WTC11 (cell line): ENCODE data around the gene UNC13D. TPM values are rescaled to one million over a fixed set of nuclear protein-coding genes. Genes with fewer than 3 reads are reported as not detected.

Experiments
- ATAC-seq: fragments of 200-7000 bp; cut with Tn5 transposase; 2 replicates; pipeline ENCODE4 v1.10.0; 2021; ENCODE audit warnings: mild to moderate bottlenecking, moderate library complexity
- CTCF ChIA-PET: fragments of 300-600 bp; sonication (Branson Sonifier 250); formaldehyde crosslinking; loops from one replicate; lab custom pipeline; 2021; ENCODE audit warnings: antibody characterized with exemption; lab: Charles Lee
- POLR2A ChIA-PET: fragments of 350-600 bp; sonication (Branson Sonifier 250); formaldehyde crosslinking; loops from one replicate; lab custom pipeline; 2021; ENCODE audit warnings: antibody characterized with exemption; lab: Charles Lee
- DNase-seq: peaks from one replicate; pipeline ENCODE4 v3.0.0; 2021; ENCODE audit warnings: low spot score
- H3K27ac Mint-ChIP-seq: 2 replicates; pipeline ENCODE4 v1.8.0; 2021; ENCODE audit warnings: mixed read lengths
- H3K27me3 Mint-ChIP-seq: 2 replicates; pipeline ENCODE4 v1.8.0; 2021; ENCODE audit warnings: low read depth, mild to moderate bottlenecking, moderate library complexity, mixed read lengths
- H3K36me3 Mint-ChIP-seq: 2 replicates; pipeline ENCODE4 v1.8.0; 2021; ENCODE audit warnings: mixed read lengths
- H3K4me1 Mint-ChIP-seq: 2 replicates; pipeline ENCODE4 v1.8.0; 2022; ENCODE audit warnings: mixed read lengths
- H3K4me3 Mint-ChIP-seq: 2 replicates; pipeline ENCODE4 v1.8.0; 2021; ENCODE audit warnings: mild to moderate bottlenecking, moderate library complexity, mixed read lengths
- H3K9me3 Mint-ChIP-seq: 2 replicates; pipeline ENCODE4 v1.8.0; 2021; ENCODE audit warnings: mixed read lengths
- ATF3 ChIP-seq: sonication (generic); formaldehyde crosslinking; conservative IDR thresholded peaks from 2 replicates; pipeline ENCODE4 v1.8.1; 2022; ENCODE audit warnings: mild to moderate bottlenecking, missing genetic modification reagents
- ATF6 ChIP-seq: sonication (generic); formaldehyde crosslinking; IDR thresholded peaks from 2 replicates; pipeline ENCODE4 v1.8.1; 2023; ENCODE audit warnings: mild to moderate bottlenecking, missing genetic modification reagents
- CBFB ChIP-seq: sonication (generic); formaldehyde crosslinking; IDR thresholded peaks from 2 replicates; pipeline ENCODE4 v1.8.1; 2022; ENCODE audit warnings: mild to moderate bottlenecking, low read depth, missing genetic modification reagents
- CREM ChIP-seq: sonication (generic); formaldehyde crosslinking; IDR thresholded peaks from 2 replicates; pipeline ENCODE4 v1.8.1; 2022; ENCODE audit warnings: mild to moderate bottlenecking, missing genetic modification reagents, moderate library complexity
- E2F4 ChIP-seq: sonication (generic); formaldehyde crosslinking; IDR thresholded peaks from 2 replicates; pipeline ENCODE4 v1.8.1; 2022; ENCODE audit warnings: low read depth, mild to moderate bottlenecking, moderate library complexity, missing genetic modification reagents, borderline replicate concordance
- EMX1 ChIP-seq: fragments of 250-450 bp; sonication (Bioruptor Pico); IDR thresholded peaks from 2 replicates; pipeline ENCODE4 v1.8.0; 2021; ENCODE audit warnings: mild to moderate bottlenecking
- FOXP1 ChIP-seq: sonication (generic); formaldehyde crosslinking; IDR thresholded peaks from 2 replicates; pipeline ENCODE4 v1.8.0; 2022; ENCODE audit warnings: missing genetic modification reagents, mild to moderate bottlenecking, moderate library complexity, borderline replicate concordance
- FOXP4 ChIP-seq: sonication (generic); formaldehyde crosslinking; IDR thresholded peaks from 2 replicates; pipeline ENCODE4 v1.8.0; 2022; ENCODE audit warnings: mild to moderate bottlenecking, missing genetic modification reagents
- HMGA2 ChIP-seq: fragments of 250-450 bp; sonication (Bioruptor Pico); IDR thresholded peaks from 2 replicates; pipeline ENCODE4 v1.4.0; 2021; ENCODE audit warnings: mild to moderate bottlenecking, moderate library complexity
- KAT7 ChIP-seq: sonication (generic); formaldehyde crosslinking; IDR thresholded peaks from 2 replicates; pipeline ENCODE4 v1.8.1; 2023; ENCODE audit warnings: missing genetic modification reagents, mild to moderate bottlenecking, borderline replicate concordance
- MAX ChIP-seq: sonication (generic); formaldehyde crosslinking; IDR thresholded peaks from 2 replicates; pipeline ENCODE4 v1.8.0; 2022; ENCODE audit warnings: mild to moderate bottlenecking, missing genetic modification reagents
- NFATC4 ChIP-seq: fragments of 250-450 bp; sonication (Bioruptor Pico); IDR thresholded peaks from 2 replicates; pipeline ENCODE4 v1.9.0; 2021; ENCODE audit warnings: mild to moderate bottlenecking
- RORB ChIP-seq: fragments of 250-450 bp; sonication (Bioruptor Pico); IDR thresholded peaks from 2 replicates; pipeline ENCODE4 v1.9.0; 2021; ENCODE audit warnings: mild to moderate bottlenecking
- SP1 ChIP-seq: sonication (generic); formaldehyde crosslinking; conservative IDR thresholded peaks from 2 replicates; pipeline ENCODE4 v1.8.1; 2022; ENCODE audit warnings: missing genetic modification reagents
- TEAD1 ChIP-seq: sonication (generic); formaldehyde crosslinking; IDR thresholded peaks from 2 replicates; pipeline ENCODE4 v1.8.0; 2022; ENCODE audit warnings: mild to moderate bottlenecking, missing genetic modification reagents
- ZBTB43 ChIP-seq: sonication (generic); formaldehyde crosslinking; IDR thresholded peaks from 2 replicates; pipeline ENCODE4 v1.8.1; 2023; ENCODE audit warnings: mild to moderate bottlenecking, missing genetic modification reagents
- ZNF121 ChIP-seq: sonication (generic); formaldehyde crosslinking; IDR thresholded peaks from 2 replicates; pipeline ENCODE4 v1.8.0; 2023; ENCODE audit warnings: missing genetic modification reagents
- ZNF138 ChIP-seq: sonication (generic); formaldehyde crosslinking; conservative IDR thresholded peaks from 2 replicates; pipeline ENCODE4 v1.8.1; 2022; ENCODE audit warnings: mild to moderate bottlenecking, moderate library complexity, missing genetic modification reagents
- ZNF281 ChIP-seq: sonication (generic); formaldehyde crosslinking; IDR thresholded peaks from 2 replicates; pipeline ENCODE4 v1.8.0; 2023; ENCODE audit warnings: mild to moderate bottlenecking, missing genetic modification reagents
- ZNF396 ChIP-seq: fragments of 250-450 bp; sonication (Bioruptor Pico); IDR thresholded peaks from 2 replicates; pipeline ENCODE4 v1.8.0; 2021; ENCODE audit warnings: mild to moderate bottlenecking, moderate library complexity, borderline replicate concordance
- ZNF425 ChIP-seq: fragments of 250-450 bp; sonication (Bioruptor Pico); conservative IDR thresholded peaks from 2 replicates; pipeline ENCODE4 v1.9.0; 2021; ENCODE audit warnings: mild to moderate bottlenecking
- ZNF512 ChIP-seq: sonication (generic); formaldehyde crosslinking; IDR thresholded peaks from 2 replicates; pipeline ENCODE4 v1.8.1; 2022; ENCODE audit warnings: missing genetic modification reagents, borderline replicate concordance
- total RNA-seq: library from RNA; stranded (reverse); gene quantifications from 3 replicates; pipeline ENCODE4 v1.2.3, GENCODE V29; 2021

Gene UNC13D
- total RNA-seq, 1 experiment from 2014 or later: 13.1 TPM

GRCh38 chr17:75784473-75785015 lies 59.7 kb downstream of the UNC13D start, which contains the start of gene UNK:
Gene UNK, plus strand, starts transcription at chr17:75784806. Its CDS starts 75 bp downstream, at chr17:75784881.
- Mint-ChIP-seq H3K36me3 (peaks cover 6% of the 10 kb centered on the region), H3K27ac (peak within 1 kb of the TSS; percentile 100), H3K27me3 (peaks cover 3% of the 10 kb centered on the region), H3K4me3 (peak within 1 kb of the TSS; percentile 95), H3K9me3 (no peaks in the 10 kb centered on the region), H3K4me1 (peaks cover 34% of the 10 kb centered on the region)
- CTCF ChIA-PET: interaction anchor here (1.0 to 2.3 kb wide), 8 partner anchors 19 to 259 kb away, joined by 3 to 27 read pairs (median 10); partner anchors contain the start of genes GALK1, LLGL2 and WBP2
- DNase-seq (peak; percentile 97), ATAC-seq (peak; percentile 77)
- POLR2A ChIA-PET: interaction anchor here (0.6 to 2.2 kb wide), 10 partner anchors 8 to 71 kb away, joined by 3 to 13 read pairs (median 4); partner anchors contain the start of gene WBP2
- TF ChIP-seq MAX (CRISPR knock-in tag): no peak
- no peak for TF ChIP-seq ZNF396 (CRISPR knock-in tag)
- no peak for TF ChIP-seq ATF3 (CRISPR knock-in tag)
- no peak for TF ChIP-seq EMX1
- TF ChIP-seq CREM: no peak; the same call in 1 of the 2 replicates
- no peak for TF ChIP-seq CBFB (CRISPR knock-in tag)
- peak; percentile 40; the same call in 1 of the 2 replicates for TF ChIP-seq SP1 (CRISPR knock-in tag)
- no peak for TF ChIP-seq FOXP4 (CRISPR knock-in tag)
- TF ChIP-seq ZNF138 (CRISPR knock-in tag): no peak
- no peak for TF ChIP-seq ZNF121
- TF ChIP-seq ZNF425 (CRISPR knock-in tag): no peak
- no peak for TF ChIP-seq ATF6 (CRISPR knock-in tag)
- no peak for TF ChIP-seq E2F4
- TF ChIP-seq FOXP1 (CRISPR knock-in tag): no peak
- TF ChIP-seq ZNF512 (CRISPR knock-in tag): no peak
- peak; percentile 17; the same call in 1 of the 2 replicates for TF ChIP-seq TEAD1 (CRISPR knock-in tag)
- TF ChIP-seq HMGA2 (CRISPR knock-in tag): no peak
- no peak for TF ChIP-seq ZNF281
- no peak for TF ChIP-seq ZBTB43
- TF ChIP-seq NFATC4 (CRISPR knock-in tag): no peak
- no peak for TF ChIP-seq RORB
- TF ChIP-seq KAT7 (CRISPR knock-in tag): peak; percentile 1; the same call in 1 of the 2 replicates
